Measurements from ENCODE around the gene TTC28.
"Not testable (repeated sequence)": the region's sequence is repeated elsewhere in the genome, so short reads cannot be mapped to it uniquely, and the experiment has no call there.

The TTC28 gene

DNA sequence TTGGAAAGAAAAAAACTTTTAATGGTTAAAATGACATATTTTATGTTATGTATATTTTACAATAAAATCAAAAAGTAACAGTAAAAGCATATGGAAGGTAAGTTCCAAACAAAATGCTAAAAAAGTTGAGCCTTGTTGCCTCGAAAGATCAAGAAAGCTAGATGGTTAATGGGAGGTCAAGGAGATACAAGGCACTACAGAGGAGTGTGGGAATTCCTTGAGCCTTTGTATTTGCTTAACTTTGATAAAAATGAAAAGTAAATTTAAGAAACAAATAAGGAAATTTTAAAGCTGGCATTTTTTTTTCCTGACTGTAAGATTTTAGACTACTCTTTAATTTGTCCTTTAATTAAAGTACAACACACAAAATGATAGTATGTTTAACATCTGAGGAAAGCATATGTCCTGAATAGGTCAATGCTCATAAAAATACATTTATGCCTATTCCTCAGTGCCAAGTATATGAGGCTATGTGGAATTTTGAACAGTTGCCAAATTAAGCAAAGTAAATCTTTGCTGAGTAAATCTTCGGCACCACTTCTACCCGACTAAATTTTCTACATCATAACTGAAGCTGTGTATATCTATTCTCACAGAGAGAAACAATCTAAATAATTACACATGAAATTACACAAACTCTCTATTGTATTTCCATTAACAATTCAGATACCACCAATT lies 108.8 kb downstream of the TTC28 start:
- no peak overlapping the region for H3K4me3 ChIP-seq (ENCODE audit: low read length)
- DNase-seq (ENCODE audit: low read depth): no peak
- TF ChIP-seq, protein P1, sequence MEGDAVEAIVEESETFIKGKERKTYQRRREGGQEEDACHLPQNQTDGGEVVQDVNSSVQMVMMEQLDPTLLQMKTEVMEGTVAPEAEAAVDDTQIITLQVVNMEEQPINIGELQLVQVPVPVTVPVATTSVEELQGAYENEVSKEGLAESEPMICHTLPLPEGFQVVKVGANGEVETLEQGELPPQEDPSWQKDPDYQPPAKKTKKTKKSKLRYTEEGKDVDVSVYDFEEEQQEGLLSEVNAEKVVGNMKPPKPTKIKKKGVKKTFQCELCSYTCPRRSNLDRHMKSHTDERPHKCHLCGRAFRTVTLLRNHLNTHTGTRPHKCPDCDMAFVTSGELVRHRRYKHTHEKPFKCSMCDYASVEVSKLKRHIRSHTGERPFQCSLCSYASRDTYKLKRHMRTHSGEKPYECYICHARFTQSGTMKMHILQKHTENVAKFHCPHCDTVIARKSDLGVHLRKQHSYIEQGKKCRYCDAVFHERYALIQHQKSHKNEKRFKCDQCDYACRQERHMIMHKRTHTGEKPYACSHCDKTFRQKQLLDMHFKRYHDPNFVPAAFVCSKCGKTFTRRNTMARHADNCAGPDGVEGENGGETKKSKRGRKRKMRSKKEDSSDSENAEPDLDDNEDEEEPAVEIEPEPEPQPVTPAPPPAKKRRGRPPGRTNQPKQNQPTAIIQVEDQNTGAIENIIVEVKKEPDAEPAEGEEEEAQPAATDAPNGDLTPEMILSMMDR (IDR thresholded peaks at IDR 0.05; ENCODE audit: insufficient read depth, low read depth, low read length, missing control alignments): no peak

DNA sequence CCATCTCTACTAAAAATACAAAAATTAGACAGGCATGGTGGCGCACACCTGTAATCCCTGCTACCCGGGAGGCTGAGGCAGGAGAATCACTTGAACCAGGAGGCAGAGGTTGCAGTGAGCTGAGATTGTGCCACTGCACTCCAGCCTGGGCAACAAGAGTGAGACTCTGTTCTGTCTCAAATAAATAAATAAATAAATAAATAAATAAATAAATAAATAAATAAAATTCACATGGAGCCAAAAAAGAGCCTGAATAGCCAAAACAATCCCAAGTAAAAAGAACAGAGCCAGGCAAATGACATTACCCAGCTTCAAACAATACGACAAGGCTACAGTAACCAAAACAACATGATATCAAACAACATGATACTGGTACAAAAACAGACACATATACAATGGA lies 110.7 kb downstream of the TTC28 start:
- H3K4me3 ChIP-seq (ENCODE audit: low read length); DNase-seq (ENCODE audit: low read depth): not testable (repeated sequence)

DNA sequence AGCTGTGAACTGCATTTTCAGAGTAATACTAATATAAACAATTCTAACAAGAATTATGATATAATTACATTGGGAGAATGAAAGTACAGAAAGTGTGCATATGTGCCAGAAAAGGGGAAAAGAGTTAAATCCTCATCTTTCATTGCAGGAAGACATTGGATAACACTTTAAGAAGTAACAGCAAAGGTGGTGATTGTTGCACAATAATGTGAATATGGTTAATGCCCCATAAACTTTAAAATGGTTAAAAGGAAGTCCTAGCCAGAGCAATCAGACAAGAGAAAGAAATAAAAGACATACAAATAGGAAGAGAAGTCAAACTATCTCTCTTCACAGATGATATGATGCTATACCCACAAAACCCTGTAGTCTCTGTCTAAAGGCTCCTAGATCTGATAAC lies 111.5 kb downstream of the TTC28 start:
- no peak for DNase-seq (ENCODE audit: low read depth)
- TF ChIP-seq, protein P1 (IDR thresholded peaks at IDR 0.05; ENCODE audit: insufficient read depth, low read depth, low read length, missing control alignments): no peak
- H3K4me3 ChIP-seq (ENCODE audit: low read length): no peak overlapping the region

DNA sequence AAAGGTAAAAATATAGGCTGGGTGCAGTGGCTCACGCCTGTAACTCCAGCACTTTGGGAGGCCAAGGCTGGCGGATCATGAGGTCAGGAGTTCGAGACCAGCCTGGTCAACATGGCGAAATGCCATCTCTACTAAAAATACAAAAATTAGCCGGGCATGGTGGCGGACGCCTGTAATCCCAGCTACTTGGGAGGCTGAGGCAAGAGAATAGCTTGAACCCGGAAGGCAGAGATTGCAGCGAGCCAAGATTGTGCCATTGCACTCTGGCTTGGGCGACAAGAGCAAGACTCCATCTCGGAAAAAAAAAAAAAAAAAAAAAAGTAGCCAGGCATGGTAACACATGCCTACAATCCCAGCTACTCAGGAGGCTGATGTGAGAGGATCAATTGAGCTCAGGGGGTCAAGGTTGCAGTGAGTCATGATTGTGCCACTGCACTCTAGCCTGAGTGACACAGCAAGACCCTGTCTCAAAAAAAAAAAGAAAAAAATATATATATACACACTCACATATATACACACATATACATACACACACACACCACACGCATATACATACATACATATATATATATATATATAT lies 112.6 kb downstream of the TTC28 start:
- H3K4me3 ChIP-seq (ENCODE audit: low read length); DNase-seq (ENCODE audit: low read depth): not testable (repeated sequence)

DNA sequence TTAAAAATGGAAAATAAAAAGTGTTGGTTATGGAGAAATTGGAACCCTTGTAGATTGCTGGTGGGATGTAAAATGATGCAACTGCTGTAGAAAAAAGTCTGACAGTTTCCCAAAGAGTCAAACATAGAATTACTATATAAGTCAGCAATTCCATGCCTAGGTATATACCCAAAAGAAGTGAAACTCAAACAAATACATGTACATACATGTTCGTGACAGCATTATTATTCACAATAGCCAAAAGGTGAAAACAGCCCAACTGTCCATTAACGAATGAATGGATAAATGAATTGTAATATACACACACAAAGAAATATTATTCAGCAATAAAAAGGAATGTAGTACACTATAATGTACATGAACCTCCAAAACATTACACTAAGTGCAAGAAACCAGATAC lies 116.0 kb downstream of the TTC28 start:
- TF ChIP-seq, protein P1 (IDR thresholded peaks at IDR 0.05; ENCODE audit: insufficient read depth, low read depth, low read length, missing control alignments): no peak
- no peak overlapping the region for H3K4me3 ChIP-seq (ENCODE audit: low read length)
- peak; percentile 75 for DNase-seq (ENCODE audit: low read depth)

DNA sequence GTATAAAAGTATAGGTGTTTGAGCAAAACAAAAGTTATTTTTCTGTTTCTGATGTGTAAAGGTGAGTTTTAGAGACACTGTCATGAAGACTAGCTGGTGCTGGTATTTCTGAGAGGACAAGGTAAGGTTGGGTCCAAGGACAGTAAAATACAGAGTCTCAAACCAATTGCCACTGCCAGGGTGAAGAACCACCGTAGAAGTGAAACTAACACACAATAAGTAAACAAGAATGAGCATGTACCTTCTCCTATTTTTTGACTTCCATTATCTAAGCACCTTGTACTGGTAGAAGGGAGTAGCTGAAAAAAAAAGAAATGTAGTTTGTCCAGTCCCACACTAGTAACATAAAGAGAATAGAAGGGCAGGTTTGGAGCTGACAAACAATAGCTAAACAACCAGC lies 117.3 kb downstream of the TTC28 start:
- H3K4me3 ChIP-seq (ENCODE audit: low read length): no peak overlapping the region
- DNase-seq (ENCODE audit: low read depth): peak; percentile 21
- TF ChIP-seq, protein P1 (IDR thresholded peaks at IDR 0.05; ENCODE audit: insufficient read depth, low read depth, low read length, missing control alignments): no peak

DNA sequence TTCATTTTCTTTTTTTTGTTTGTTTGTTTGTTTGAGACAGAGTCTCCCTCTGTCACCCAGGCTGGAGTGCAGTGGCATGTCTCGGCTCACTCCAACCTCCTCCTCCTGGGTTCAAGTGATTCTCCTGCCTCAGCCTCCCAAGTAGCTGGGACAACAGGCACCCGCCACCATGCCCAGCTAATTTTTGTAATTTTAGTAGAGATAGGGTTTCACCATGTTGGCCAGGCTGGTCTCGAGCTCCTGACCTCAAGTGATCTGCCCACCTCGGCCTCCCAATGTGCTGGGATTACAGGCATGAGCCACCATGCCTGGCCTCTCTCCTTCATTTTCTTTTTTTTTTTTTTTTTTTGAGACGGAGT lies 118.9 kb downstream of the TTC28 start:
- not testable (repeated sequence) for DNase-seq (ENCODE audit: low read depth)

DNA sequence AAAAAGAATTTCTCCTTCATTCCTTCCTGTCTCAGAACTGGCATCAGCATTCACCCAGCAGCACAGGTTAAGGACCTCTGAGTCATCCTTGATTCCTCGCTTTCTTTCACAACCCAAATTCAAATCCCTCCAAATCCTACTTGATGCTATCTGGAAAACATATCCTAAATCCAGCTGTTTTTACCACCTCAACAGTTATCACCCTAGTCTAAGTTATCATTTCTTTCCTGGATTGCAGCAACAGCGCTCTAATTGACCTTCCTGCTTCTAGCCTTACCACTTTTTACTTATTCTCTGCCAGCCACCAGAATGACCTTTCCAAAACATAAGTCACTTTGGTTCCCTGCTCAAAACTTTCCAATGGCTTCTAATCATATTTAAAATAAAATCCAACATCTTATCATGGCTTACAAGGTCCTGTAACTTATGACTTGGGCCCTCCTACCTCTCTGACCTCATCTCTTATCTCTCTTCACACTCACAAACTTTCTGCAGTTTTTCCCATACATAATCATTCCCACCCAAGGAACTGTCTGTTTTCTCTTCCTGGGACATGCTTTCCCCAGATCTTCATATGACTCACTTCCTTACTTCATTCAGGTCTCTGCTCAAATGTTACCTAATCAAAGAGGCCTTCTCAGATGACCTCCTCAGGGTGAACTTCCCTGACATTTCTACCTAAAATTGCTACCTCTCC lies 119.4 kb downstream of the TTC28 start:
- peak; percentile 77 for DNase-seq (ENCODE audit: low read depth)
- TF ChIP-seq, protein P1 (IDR thresholded peaks at IDR 0.05; ENCODE audit: insufficient read depth, low read depth, low read length, missing control alignments): no peak

More for the DNA sequence above, 118.9 kb downstream of the TTC28 start:
- not testable (repeated sequence) for H3K4me3 ChIP-seq (ENCODE audit: low read length)

More for the DNA sequence above, 119.4 kb downstream of the TTC28 start:
- no peak overlapping the region for H3K4me3 ChIP-seq (ENCODE audit: low read length)
